Measurements from ENCODE around the gene PCNX2. TPM values are rescaled to one million over a fixed set of nuclear protein-coding genes. Genes with fewer than 3 reads are reported as not detected.

The PCNX2 gene
- total and polyA plus RNA-seq, 2 of the 8 experiments (the other 6 are each of a cell fraction or from before 2014, with no cell fraction given) = 46.1 to 57.6 TPM

- TF ChIP-seq PHF8 (conservative IDR thresholded peaks at IDR 0.05; ENCODE audit: low read depth, low read length) (no peak), MAX (IDR thresholded peaks at IDR 0.05) (no peak), EGR1 (IDR thresholded peaks at IDR 0.05; ENCODE audit: borderline replicate concordance, low read depth, low read length) (no peak), SIRT6 (IDR thresholded peaks at IDR 0.05; ENCODE audit: low read length) (no peak), RFX5 (IDR thresholded peaks at IDR 0.05; ENCODE audit: borderline replicate concordance, low read depth, low read length) (no peak), EZH2 (IDR thresholded peaks at IDR 0.05; ENCODE audit: low read depth, low read length, severe bottlenecking) (no peak), SP1 (IDR thresholded peaks at IDR 0.05; ENCODE audit: low read depth, low read length) (no peak)
These were observed 339.4 kb downstream of the PCNX2 start (continued) for GRCh38 chr1:232956081-232956480.
